K562 treated with DMSO at 1 percent for 12 hours (cell line): ENCODE data around the gene FMO2. TPM values are rescaled to one million over a fixed set of nuclear protein-coding genes. Genes with fewer than 3 reads are reported as not detected.

Source experiments
- total RNA-seq: library from RNA; unstranded; fragments of 300-600 nt; gene quantifications from 2 replicates; pipeline ENCODE4 v1.2.3, GENCODE V29; 2022; ENCODE audit not compliant: insufficient read depth

Gene FMO2
- total RNA-seq = not detected in 2 replicates

GRCh38 chr1:171185091-171185490 lies at the start of gene FMO2:
FMO2 (plus strand) TSS chr1:171185300; CDS start chr1:171185714, 414 bp downstream.

GRCh38 chr1:171248302-171248701 lies 63.2 kb downstream of the FMO2 start, which contains the start of gene FMO1:
FMO1 (plus strand) TSS chr1:171248494; CDS start chr1:171258088, 9,594 bp downstream.

Other genes with a start within 250 kb of the FMO2 start
- gene MROH9, start 249.8 kb upstream of the FMO2 start, total RNA-seq = not detected in 2 replicates
- not detected in 2 replicates for gene FMO3, start 94.4 kb upstream of the FMO2 start, total RNA-seq
- gene FMO1, start 63.2 kb downstream of the FMO2 start, total RNA-seq = not detected in 2 replicates
- 0.74 TPM in 1 of 2 replicates, not detected in the other for gene FMO4, start 128.9 kb downstream of the FMO2 start, total RNA-seq